Activated CD4-positive, alpha-beta memory T cell treated with anti-CD3 and anti-CD28 coated beads, Interleukin-2, amount 10 ng/mL, durations not matched to agents 7 days and 5 days (primary cell): ENCODE results near the gene JPH2. TPM values are rescaled to one million over a fixed set of nuclear protein-coding genes. Genes with fewer than 3 reads are reported as not detected.

Source experiments
- CTCF ChIA-PET: fragments of 350-600 bp; sonication (Branson Sonifier 250); formaldehyde crosslinking; loops from one replicate; lab custom pipeline; 2021; ENCODE audit warnings: antibody characterized with exemption, inconsistent platforms; lab: Charles Lee
- POLR2A ChIA-PET: fragments of 350-600 bp; sonication (Branson Sonifier 250); formaldehyde crosslinking; loops from one replicate; lab custom pipeline; 2021; ENCODE audit warnings: antibody characterized with exemption; lab: Charles Lee
- DNase-seq: peaks from one replicate; pipeline ENCODE4 v3.0.0-alpha.2; 2020
- H3K27ac Mint-ChIP-seq: one replicate; pipeline ENCODE4 v1.8.0; 2021; ENCODE audit warnings: mild to moderate bottlenecking, mixed read lengths
- H3K27me3 Mint-ChIP-seq: one replicate; pipeline ENCODE4 v1.8.0; 2021; ENCODE audit warnings: mixed read lengths
- H3K36me3 Mint-ChIP-seq: one replicate; pipeline ENCODE4 v1.8.0; 2021; ENCODE audit warnings: low read depth, mixed read lengths
- H3K4me1 Mint-ChIP-seq: one replicate; pipeline ENCODE4 v1.8.0; 2021; ENCODE audit warnings: mixed read lengths
- H3K4me3 Mint-ChIP-seq: one replicate; pipeline ENCODE4 v1.8.0; 2021; ENCODE audit warnings: mild to moderate bottlenecking, mixed read lengths
- H3K9me3 Mint-ChIP-seq: one replicate; pipeline ENCODE4 v1.8.0; 2021; ENCODE audit warnings: mixed read lengths
- total RNA-seq, 2 experiments: library from RNA; stranded (reverse); gene quantifications; one replicate each; pipeline ENCODE4 v1.2.3, GENCODE V29; 2021

The JPH2 gene
- total RNA-seq, 2 experiments from 2014 or later, result 0.05 to 0.10 TPM

DNA sequence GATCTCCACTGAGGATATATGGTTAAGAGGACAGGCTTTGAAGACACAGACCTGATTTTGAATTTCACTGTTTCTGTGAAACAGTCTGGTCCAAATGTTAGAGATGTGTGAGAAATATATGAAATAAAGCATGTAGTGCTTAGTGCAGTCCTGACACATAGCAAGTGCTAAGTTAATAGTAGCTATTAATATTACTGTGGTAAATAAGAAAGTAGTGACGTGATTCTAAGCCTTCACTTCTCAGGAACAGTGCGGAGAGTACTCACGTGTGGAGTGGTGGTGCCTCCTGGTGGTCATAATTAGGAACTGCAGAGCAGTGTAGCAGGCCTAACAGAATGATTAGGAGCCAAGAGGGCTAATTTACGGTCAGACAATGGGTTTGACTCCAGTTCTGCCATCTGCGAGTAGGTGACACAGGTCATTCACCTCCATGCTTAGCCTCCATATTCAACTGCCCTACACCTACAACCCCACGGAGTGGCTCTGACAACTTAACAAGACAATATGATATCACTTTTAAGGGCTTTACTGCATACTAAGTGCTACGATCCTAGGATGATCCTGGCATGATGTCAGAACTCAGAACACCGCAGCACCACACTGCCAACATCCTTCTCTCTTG, 106.2 kb downstream of the JPH2 start:
- CTCF ChIA-PET, result interaction anchor here (0.6 to 8.5 kb wide), 14 partner anchors 8 to 632 kb away, joined by 3 to 109 read pairs (median 4); partner anchors contain the start of gene IFT52
- POLR2A ChIA-PET, result interaction anchor here (1.5 kb wide), 1 partner anchor 25 kb away, joined by 3 read pairs; no protein-coding TSS in a partner anchor
- H3K27ac Mint-ChIP-seq, result no peak overlapping the region
- no peak overlapping the region for H3K4me3 Mint-ChIP-seq
- DNase-seq, result peak; percentile 81
- H3K36me3 Mint-ChIP-seq, result no peaks in the 10 kb centered on the region
- no peaks in the 10 kb centered on the region for H3K9me3 Mint-ChIP-seq
- peaks cover 16% of the 10 kb centered on the region for H3K27me3 Mint-ChIP-seq
- peaks cover 6% of the 10 kb centered on the region for H3K4me1 Mint-ChIP-seq

DNA sequence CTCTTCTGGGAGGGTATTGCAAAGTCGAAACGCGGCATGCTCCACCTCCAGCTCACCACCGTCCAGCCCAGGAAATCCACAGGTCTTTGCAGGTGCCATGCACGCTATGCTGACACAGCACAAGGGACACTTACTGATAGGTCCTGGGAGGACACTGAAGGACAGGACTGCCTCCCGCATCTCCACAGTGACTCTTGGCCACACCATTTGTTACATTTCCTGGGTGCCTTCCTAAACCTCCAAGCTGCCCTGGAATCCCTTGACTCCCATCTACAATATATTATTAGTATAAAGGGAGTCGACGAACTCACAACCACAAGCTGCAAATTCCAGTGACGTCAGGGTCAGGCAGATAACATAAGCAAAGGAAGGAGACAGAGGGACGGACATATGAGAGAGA, 106.9 kb downstream of the JPH2 start:
- Mint-ChIP-seq H3K4me3 (no peak overlapping the region), H3K27me3 (peaks cover 22% of the 10 kb centered on the region), H3K9me3 (no peaks in the 10 kb centered on the region), H3K36me3 (no peaks in the 10 kb centered on the region), H3K27ac (no peak overlapping the region), H3K4me1 (peaks cover 9% of the 10 kb centered on the region)
- CTCF ChIA-PET, result interaction anchor here (0.6 to 8.5 kb wide), 14 partner anchors 8 to 631 kb away, joined by 3 to 109 read pairs (median 4); partner anchors contain the start of gene IFT52
- POLR2A ChIA-PET, result no interaction called here
- no peak for DNase-seq

- Mint-ChIP-seq H3K9me3 (no peaks in the 10 kb centered on the region), H3K36me3 (no peaks in the 10 kb centered on the region), H3K4me1 (peaks cover 17% of the 10 kb centered on the region), H3K27me3 (peaks cover 25% of the 10 kb centered on the region), H3K27ac (no peak overlapping the region), H3K4me3 (no peak overlapping the region)
- CTCF ChIA-PET, result interaction anchor here (1.7 to 8.5 kb wide), 3 partner anchors 12 to 541 kb away, joined by 4 to 109 read pairs (median 7); no protein-coding TSS in a partner anchor
- DNase-seq, result no peak
- POLR2A ChIA-PET, result interaction anchor here (0.9 kb wide), 1 partner anchor 330 kb away, joined by 5 read pairs; no protein-coding TSS in a partner anchor
Measured at GRCh38 chr20:44079291-44079690, 107.7 kb downstream of the JPH2 start.

- ChIA-PET CTCF (interaction anchor here (1.2 kb wide), 1 partner anchor 326 kb away, joined by 3 read pairs; no protein-coding TSS in a partner anchor), POLR2A (no interaction called here)
- Mint-ChIP-seq H3K36me3 (no peaks in the 10 kb centered on the region), H3K4me1 (peaks cover 29% of the 10 kb centered on the region), H3K4me3 (no peak overlapping the region), H3K27ac (no peak overlapping the region), H3K27me3 (peaks cover 37% of the 10 kb centered on the region), H3K9me3 (no peaks in the 10 kb centered on the region)
- DNase-seq, result no peak
Measured at GRCh38 chr20:44075950-44076232, 111.1 kb downstream of the JPH2 start.

DNA sequence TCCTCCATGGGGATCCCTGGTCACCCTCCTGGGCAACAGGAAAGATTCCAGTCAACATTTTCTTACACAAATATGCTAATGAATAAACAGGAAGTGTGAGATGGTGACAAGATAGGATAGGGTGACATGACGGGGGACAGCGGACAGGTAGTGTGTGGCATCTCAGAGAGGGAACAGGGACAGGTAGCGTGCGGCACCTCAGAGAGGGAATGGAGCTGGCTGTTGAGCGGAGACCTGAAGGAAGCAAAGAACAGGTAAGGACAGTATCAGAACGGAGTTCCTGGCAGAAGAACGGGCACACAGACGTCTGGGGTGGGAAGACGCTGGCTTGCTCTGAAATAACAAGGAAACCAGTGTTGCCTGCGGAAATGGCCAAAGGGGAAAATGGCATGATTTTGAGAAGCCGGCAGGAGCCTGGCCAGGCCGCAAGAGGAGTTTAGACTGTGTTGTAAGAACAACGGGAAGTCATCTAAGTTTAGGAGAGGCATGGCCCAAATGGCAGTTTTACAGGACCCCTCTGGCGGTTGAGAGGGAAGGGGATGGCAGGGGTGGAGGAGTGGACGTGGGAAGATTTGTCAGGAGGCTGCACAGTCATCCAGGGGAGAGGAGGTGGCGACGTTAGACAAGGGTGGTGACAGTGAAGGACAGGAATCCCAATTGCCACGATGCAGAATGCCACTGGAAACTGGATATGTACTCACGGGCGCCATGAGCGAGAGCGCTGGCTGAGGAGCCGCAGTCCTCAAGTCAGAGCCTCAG, 111.6 kb downstream of the JPH2 start:
- no peak overlapping the region for H3K4me3 Mint-ChIP-seq
- H3K27me3 Mint-ChIP-seq, result peaks cover 38% of the 10 kb centered on the region
- peaks cover 28% of the 10 kb centered on the region for H3K4me1 Mint-ChIP-seq
- ChIA-PET CTCF (interaction anchor here (1.2 kb wide), 1 partner anchor 326 kb away, joined by 3 read pairs; no protein-coding TSS in a partner anchor), POLR2A (no interaction called here)
- H3K27ac Mint-ChIP-seq, result no peak overlapping the region
- H3K9me3 Mint-ChIP-seq, result no peaks in the 10 kb centered on the region
- no peaks in the 10 kb centered on the region for H3K36me3 Mint-ChIP-seq
- DNase-seq, result no peak

GRCh38 chr20:44074252-44075151, 112.5 kb downstream of the JPH2 start:
- ChIA-PET CTCF (no interaction called here), POLR2A (interaction anchor here (1.1 kb wide), 1 partner anchor 55 kb away, joined by 3 read pairs; no protein-coding TSS in a partner anchor)
- no peaks in the 10 kb centered on the region for H3K9me3 Mint-ChIP-seq
- no peaks in the 10 kb centered on the region for H3K36me3 Mint-ChIP-seq
- no peak for DNase-seq
- H3K27ac Mint-ChIP-seq, result no peak overlapping the region
- H3K27me3 Mint-ChIP-seq, result peaks cover 43% of the 10 kb centered on the region
- no peak overlapping the region for H3K4me3 Mint-ChIP-seq
- peaks cover 35% of the 10 kb centered on the region for H3K4me1 Mint-ChIP-seq

DNA sequence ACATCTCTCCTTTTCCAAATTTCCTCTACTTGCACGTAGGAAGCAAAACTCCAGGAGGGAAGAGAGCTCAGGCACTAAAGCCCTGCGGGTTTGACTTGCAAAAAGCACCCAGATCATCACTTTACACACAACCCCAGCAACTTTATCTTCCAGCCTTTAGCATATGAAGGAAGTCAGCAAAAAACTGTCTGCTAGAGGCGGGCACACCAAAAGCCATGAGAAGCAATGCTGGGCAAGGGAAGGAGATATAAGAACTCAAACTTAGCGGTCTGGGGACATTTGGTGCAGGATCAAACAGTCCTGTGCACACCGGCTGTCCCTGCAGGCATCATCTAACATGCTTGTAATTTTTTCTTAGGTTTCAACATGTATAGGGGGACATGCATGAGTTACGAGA, 113.3 kb downstream of the JPH2 start:
- no peaks in the 10 kb centered on the region for H3K36me3 Mint-ChIP-seq
- DNase-seq, result no peak
- no peak overlapping the region for H3K4me3 Mint-ChIP-seq
- no peaks in the 10 kb centered on the region for H3K9me3 Mint-ChIP-seq
- no peak overlapping the region for H3K27ac Mint-ChIP-seq
- H3K27me3 Mint-ChIP-seq, result peaks cover 39% of the 10 kb centered on the region
- H3K4me1 Mint-ChIP-seq, result peaks cover 44% of the 10 kb centered on the region
- ChIA-PET CTCF (no interaction called here), POLR2A (interaction anchor here (0.7 to 1.1 kb wide), 2 partner anchors 54 to 56 kb away, joined by 3 read pairs; no protein-coding TSS in a partner anchor)

- ChIA-PET POLR2A (interaction anchor here (0.7 to 1.0 kb wide), 2 partner anchors 16 to 55 kb away, joined by 3 read pairs; no protein-coding TSS in a partner anchor), CTCF (interaction anchor here (1.2 kb wide), 1 partner anchor 323 kb away, joined by 4 read pairs; no protein-coding TSS in a partner anchor)
- Mint-ChIP-seq H3K4me1 (peaks cover 49% of the 10 kb centered on the region), H3K36me3 (no peaks in the 10 kb centered on the region), H3K4me3 (no peak overlapping the region), H3K9me3 (no peaks in the 10 kb centered on the region), H3K27ac (no peak overlapping the region), H3K27me3 (peaks cover 36% of the 10 kb centered on the region)
- DNase-seq, result no peak
Measured at GRCh38 chr20:44073011-44073674, 113.8 kb downstream of the JPH2 start.

DNA sequence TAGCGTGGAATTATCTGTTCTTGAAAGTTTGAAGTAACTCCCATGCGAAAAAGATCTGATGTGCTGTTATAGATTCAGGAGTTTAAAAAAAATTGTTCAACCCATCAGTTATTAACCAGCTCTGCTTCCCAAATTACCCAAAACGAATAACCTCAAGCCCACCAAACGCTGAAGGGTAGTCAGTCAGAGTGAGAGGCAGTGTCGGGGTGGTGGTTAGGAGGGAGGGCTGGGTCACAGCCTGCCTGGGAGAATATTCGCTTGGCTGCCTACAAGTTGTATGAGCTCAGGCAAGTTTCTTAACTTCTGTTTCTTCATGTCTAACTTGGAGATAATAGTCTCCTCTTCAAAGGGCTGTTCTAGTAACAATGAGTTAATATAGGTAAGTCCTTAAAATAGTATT, 114.6 kb downstream of the JPH2 start:
- DNase-seq, result no peak
- Mint-ChIP-seq H3K36me3 (no peaks in the 10 kb centered on the region), H3K4me1 (peaks cover 54% of the 10 kb centered on the region), H3K9me3 (no peaks in the 10 kb centered on the region), H3K4me3 (no peak overlapping the region), H3K27me3 (peaks cover 42% of the 10 kb centered on the region), H3K27ac (no peak overlapping the region)
- ChIA-PET CTCF (interaction anchor here (1.0 to 1.4 kb wide), 3 partner anchors 8 to 322 kb away, joined by 3 to 6 read pairs (median 4); no protein-coding TSS in a partner anchor), POLR2A (interaction anchor here (1.0 kb wide), 1 partner anchor 15 kb away, joined by 3 read pairs; no protein-coding TSS in a partner anchor)

- H3K4me3 Mint-ChIP-seq, result no peak overlapping the region
- H3K9me3 Mint-ChIP-seq, result no peaks in the 10 kb centered on the region
- ChIA-PET POLR2A (no interaction called here), CTCF (interaction anchor here (1.0 to 1.4 kb wide), 3 partner anchors 9 to 321 kb away, joined by 3 to 6 read pairs (median 4); no protein-coding TSS in a partner anchor)
- DNase-seq, result no peak
- H3K27me3 Mint-ChIP-seq, result peaks cover 45% of the 10 kb centered on the region
- peak overlapping the region; percentile 23 for H3K27ac Mint-ChIP-seq
- no peaks in the 10 kb centered on the region for H3K36me3 Mint-ChIP-seq
- peaks cover 54% of the 10 kb centered on the region for H3K4me1 Mint-ChIP-seq
Measured at GRCh38 chr20:44071526-44072111, 115.4 kb downstream of the JPH2 start.

GRCh38 chr20:44071057-44071456, 115.9 kb downstream of the JPH2 start:
- no peak overlapping the region for H3K4me3 Mint-ChIP-seq

More at GRCh38 chr20:44071057-44071456, 115.9 kb downstream of the JPH2 start:
- POLR2A ChIA-PET, result interaction anchor here (2.2 kb wide), 2 partner anchors 131 to 320 kb away, joined by 9 to 16 read pairs; no protein-coding TSS in a partner anchor
- H3K27ac Mint-ChIP-seq, result no peak overlapping the region
- CTCF ChIA-PET, result interaction anchor here (1.4 kb wide), 1 partner anchor 320 kb away, joined by 6 read pairs; no protein-coding TSS in a partner anchor
- H3K4me1 Mint-ChIP-seq, result peaks cover 54% of the 10 kb centered on the region
- no peaks in the 10 kb centered on the region for H3K36me3 Mint-ChIP-seq
- peaks cover 49% of the 10 kb centered on the region for H3K27me3 Mint-ChIP-seq
- DNase-seq, result no peak
- H3K9me3 Mint-ChIP-seq, result no peaks in the 10 kb centered on the region
